ENCODE measurements around the gene SDHA. TPM values are rescaled to one million over a fixed set of nuclear protein-coding genes. Genes with fewer than 3 reads are reported as not detected.

SDHA gene
- total and polyA plus RNA-seq, 2 of the 13 experiments (the other 11 are each of a cell fraction or from before 2014, with no cell fraction given): 185 to 240 TPM

GRCh38 chr5:231661-232060, 13.5 kb downstream of the SDHA start:
- H4K20me1 ChIP-seq (ENCODE audit: insufficient read depth, low read length): no peaks in the 10 kb centered on the region
- POLR2A ChIA-PET: no interaction called here
- H3K36me3 ChIP-seq (replicated peaks in 1 of 2; ENCODE audit: control insufficient read depth in 1 of 2, insufficient read depth in 2 of 2, low read length in 2 of 2): peaks cover 14 to 68% of the 10 kb centered on the region in 2 experiments; a peak in 4 of 5 replicates
- no peaks in the 10 kb centered on the region for H3K4me1 ChIP-seq (ENCODE audit: insufficient read depth, low read length)
- no peak overlapping the region for H3K27ac ChIP-seq (ENCODE audit: extremely low read length, insufficient read depth, low read length)
- H2AFZ ChIP-seq (ENCODE audit: low read length): no peak overlapping the region
- no peak overlapping the region for H3K4me2 ChIP-seq (ENCODE audit: low read depth, low read length)
- no peak overlapping the region for H3K4me3 ChIP-seq (replicated peaks in 1 of 3; ENCODE audit: insufficient read depth in 1 of 3, low read depth in 2 of 3, low read length in 3 of 3)
- no peaks in the 10 kb centered on the region for H3K79me2 ChIP-seq (ENCODE audit: insufficient read depth, low read length)
- no peaks in the 10 kb centered on the region for H3K9me3 ChIP-seq (ENCODE audit: low read length)
- ATAC-seq: no peak
- in situ Hi-C loops (cut with HindIII; ENCODE audit: extremely low pct_ligation_motif_present, low pct_unique_long_range_greater_than_20kb) (no loop called here), intact Hi-C loops (cut with micrococcal nuclease; ENCODE audit: unreplicated experiment) (no loop called here)
- no TSS peak for BruUV-seq (replicated peaks)
- WGBS (ENCODE audit: low lambda C conversion rate): 98% methylated on average over 13 of the region's 13 CpGs
- no peak for DNase-seq (ENCODE audit: low spot score)
- no peak overlapping the region for H3K9ac ChIP-seq (ENCODE audit: insufficient read depth, low read depth, low read length)
- H3K27me3 ChIP-seq (ENCODE audit: control insufficient read depth in 1 of 2, insufficient read depth in 2 of 2, low read length in 2 of 2): no peaks in the 10 kb centered on the region
- CTCF ChIA-PET (ENCODE audit: low intra/inter-chr PET ratio, low total read pairs): no interaction called here
- FAIRE-seq: no peak
- no peak for TF ChIP-seq PAXIP1 (CRISPR knock-in tag; conservative IDR thresholded peaks at IDR 0.05)
- TF ChIP-seq NRL (CRISPR knock-in tag; IDR thresholded peaks at IDR 0.05; ENCODE audit: borderline replicate concordance): no peak
- no peak for TF ChIP-seq ZNF670 (CRISPR knock-in tag; IDR thresholded peaks at IDR 0.05; ENCODE audit: borderline replicate concordance)
- TF ChIP-seq PHF5A (CRISPR knock-in tag; IDR thresholded peaks at IDR 0.05; ENCODE audit: low read depth, unreplicated experiment): no peak
- TF ChIP-seq ZNF33A (CRISPR knock-in tag; IDR thresholded peaks at IDR 0.05; ENCODE audit: borderline replicate concordance): no peak
- no peak for TF ChIP-seq NR2F6 (IDR thresholded peaks at IDR 0.05)
- TF ChIP-seq NR2F6 (CRISPR knock-in tag; IDR thresholded peaks at IDR 0.05): no peak
- TF ChIP-seq ZNF883 (CRISPR knock-in tag; IDR thresholded peaks at IDR 0.05; ENCODE audit: not compliant biosample characterization): no peak
- TF ChIP-seq CBFB (CRISPR knock-in tag; IDR thresholded peaks at IDR 0.05): no peak
- no peak for TF ChIP-seq ZNF251 (CRISPR knock-in tag; IDR thresholded peaks at IDR 0.05)
- TF ChIP-seq KLF9 (CRISPR knock-in tag; IDR thresholded peaks at IDR 0.05; ENCODE audit: low read depth): no peak
- TF ChIP-seq ZNF609 (CRISPR knock-in tag; IDR thresholded peaks at IDR 0.05; ENCODE audit: borderline replicate concordance): no peak
- TF ChIP-seq BRF2 (CRISPR knock-in tag; IDR thresholded peaks at IDR 0.05): no peak
